Measurements from ENCODE around the gene UTP11.

The UTP11 gene

GRCh38 chr1:38046333-38046883, 33.9 kb downstream of the UTP11 start, which contains the start of gene POU3F1:
POU3F1 (minus strand) TSS chr1:38046793; CDS start chr1:38046743, 50 bp downstream.
- no peak for TF ChIP-seq CTCF (IDR thresholded peaks at IDR 0.05; ENCODE audit: low read depth, low read length)
- peak within 1 kb of the TSS; percentile 47 to 57 for H3K4me3 ChIP-seq (replicated peaks in 1 of 2; ENCODE audit: low read depth in 2 of 2, low read length in 2 of 2)
- no peak for DNase-seq (ENCODE audit: low read depth in 2 of 2)

GRCh38 chr1:38046884-38047602, 34.5 kb downstream of the UTP11 start:
- no peak for TF ChIP-seq CTCF (IDR thresholded peaks at IDR 0.05; ENCODE audit: low read depth, low read length)
- H3K4me3 ChIP-seq (replicated peaks in 1 of 2; ENCODE audit: low read depth in 2 of 2, low read length in 2 of 2): peak overlapping the region; percentile 47 to 57
- peak; percentile 74 to 82 for DNase-seq (ENCODE audit: low read depth in 2 of 2)

GRCh38 chr1:38047603-38048141, 35.1 kb downstream of the UTP11 start:
- peak; percentile 33 to 36 for DNase-seq (ENCODE audit: low read depth in 2 of 2)
- no peak for TF ChIP-seq CTCF (IDR thresholded peaks at IDR 0.05; ENCODE audit: low read depth, low read length)
- H3K4me3 ChIP-seq (replicated peaks in 1 of 2; ENCODE audit: low read depth in 2 of 2, low read length in 2 of 2): peak overlapping the region; percentile 47 to 57

- DNase-seq (ENCODE audit: low read depth in 2 of 2): no peak
- no peak for TF ChIP-seq CTCF (IDR thresholded peaks at IDR 0.05; ENCODE audit: low read depth, low read length)
- no peak overlapping the region for H3K4me3 ChIP-seq (replicated peaks in 1 of 2; ENCODE audit: low read depth in 2 of 2, low read length in 2 of 2)
Observed at GRCh38 chr1:38050397-38051078, 38.0 kb downstream of the UTP11 start.

GRCh38 chr1:38051079-38051543, 38.6 kb downstream of the UTP11 start:
- no peak overlapping the region for H3K4me3 ChIP-seq (replicated peaks in 1 of 2; ENCODE audit: low read depth in 2 of 2, low read length in 2 of 2)
- no peak for TF ChIP-seq CTCF (IDR thresholded peaks at IDR 0.05; ENCODE audit: low read depth, low read length)
- no peak for DNase-seq (ENCODE audit: low read depth in 2 of 2)

- DNase-seq (ENCODE audit: low read depth in 2 of 2): no peak
- no peak overlapping the region for H3K4me3 ChIP-seq (replicated peaks in 1 of 2; ENCODE audit: low read depth in 2 of 2, low read length in 2 of 2)
- no peak for TF ChIP-seq CTCF (IDR thresholded peaks at IDR 0.05; ENCODE audit: low read depth, low read length)
Observed at GRCh38 chr1:38052750-38053415, 40.3 kb downstream of the UTP11 start.
